Measurements from ENCODE around the gene CCDC8. TPM values are rescaled to one million over a fixed set of nuclear protein-coding genes. Genes with fewer than 3 reads are reported as not detected.
"Not testable (repeated sequence)": the region's sequence is repeated elsewhere in the genome, so short reads cannot be mapped to it uniquely, and the experiment has no call there.

Gene CCDC8
- total RNA-seq, 4 donors from 2014 or later: 2.8 to 7.3 (median 5.0) TPM

DNA sequence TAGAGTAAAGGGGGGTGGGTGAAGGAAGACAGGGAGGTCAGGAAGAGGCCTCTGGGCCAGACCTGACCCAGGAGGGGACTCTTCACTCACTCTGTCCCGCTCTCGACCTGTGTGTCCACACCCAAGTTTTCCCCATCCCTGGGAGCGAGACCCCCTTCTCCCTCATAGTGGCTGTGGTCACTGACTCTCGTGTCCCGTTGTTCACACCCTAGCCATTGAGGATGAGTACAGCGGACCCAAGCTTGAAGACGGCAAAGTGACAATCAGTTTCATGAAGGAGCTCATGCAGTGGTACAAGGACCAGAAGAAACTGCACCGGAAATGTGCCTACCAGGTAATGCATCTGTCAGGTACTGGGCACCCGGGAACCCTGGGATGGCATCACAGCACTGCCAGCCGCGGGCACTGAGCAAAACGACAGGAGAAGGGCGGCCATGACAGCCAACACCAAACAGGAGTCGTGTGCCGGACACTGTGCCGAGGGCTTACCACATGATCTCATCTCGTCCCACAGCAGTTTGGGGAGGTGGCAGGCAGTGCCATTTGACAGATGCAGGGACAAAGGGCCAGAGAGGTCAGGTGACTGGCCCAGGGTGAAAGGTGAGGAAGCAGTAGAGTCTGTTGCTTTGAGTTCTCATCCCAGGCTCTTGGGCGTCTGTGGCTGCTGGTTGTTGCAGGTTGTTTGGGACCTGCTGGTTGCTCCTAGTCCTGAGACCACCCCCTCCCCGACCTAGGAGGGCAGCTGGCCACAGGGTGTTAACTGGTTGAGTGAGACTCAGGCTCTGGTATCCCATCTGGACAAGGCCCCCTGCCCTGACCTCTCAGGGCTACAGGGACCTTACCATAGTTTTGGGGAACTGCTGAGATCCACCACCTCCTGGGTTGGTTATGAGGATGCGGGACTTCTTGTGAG, 36.9 kb downstream of the CCDC8 start:
- no peak for TF ChIP-seq POLR2A (IDR thresholded peaks at IDR 0.05)
- TF ChIP-seq, protein P1, sequence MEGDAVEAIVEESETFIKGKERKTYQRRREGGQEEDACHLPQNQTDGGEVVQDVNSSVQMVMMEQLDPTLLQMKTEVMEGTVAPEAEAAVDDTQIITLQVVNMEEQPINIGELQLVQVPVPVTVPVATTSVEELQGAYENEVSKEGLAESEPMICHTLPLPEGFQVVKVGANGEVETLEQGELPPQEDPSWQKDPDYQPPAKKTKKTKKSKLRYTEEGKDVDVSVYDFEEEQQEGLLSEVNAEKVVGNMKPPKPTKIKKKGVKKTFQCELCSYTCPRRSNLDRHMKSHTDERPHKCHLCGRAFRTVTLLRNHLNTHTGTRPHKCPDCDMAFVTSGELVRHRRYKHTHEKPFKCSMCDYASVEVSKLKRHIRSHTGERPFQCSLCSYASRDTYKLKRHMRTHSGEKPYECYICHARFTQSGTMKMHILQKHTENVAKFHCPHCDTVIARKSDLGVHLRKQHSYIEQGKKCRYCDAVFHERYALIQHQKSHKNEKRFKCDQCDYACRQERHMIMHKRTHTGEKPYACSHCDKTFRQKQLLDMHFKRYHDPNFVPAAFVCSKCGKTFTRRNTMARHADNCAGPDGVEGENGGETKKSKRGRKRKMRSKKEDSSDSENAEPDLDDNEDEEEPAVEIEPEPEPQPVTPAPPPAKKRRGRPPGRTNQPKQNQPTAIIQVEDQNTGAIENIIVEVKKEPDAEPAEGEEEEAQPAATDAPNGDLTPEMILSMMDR (IDR thresholded peaks at IDR 0.05): no peak
- TF ChIP-seq EP300 (IDR thresholded peaks at IDR 0.05): no peak
- Histone ChIP-seq H3K27ac (peak overlapping the region in 2 of 4 donors; percentile 76 to 81), H3K27me3 (no peaks in the 10 kb centered on the region), H3K4me1 (peaks cover 0 to 54% (median 25%) of the 10 kb centered on the region in 4 donors), H3K36me3 (peaks cover 0 to 54% (median 22%) of the 10 kb centered on the region in 3 donors), H3K4me3 (no peak overlapping the region), H3K9me3 (no peaks in the 10 kb centered on the region)
- no peak for DNase-seq (ENCODE audit: low spot score in 2 of 2)
- 91 to 97% methylated on average over 19 to 20 of the region's 20 CpGs for WGBS, 2 donors

DNA sequence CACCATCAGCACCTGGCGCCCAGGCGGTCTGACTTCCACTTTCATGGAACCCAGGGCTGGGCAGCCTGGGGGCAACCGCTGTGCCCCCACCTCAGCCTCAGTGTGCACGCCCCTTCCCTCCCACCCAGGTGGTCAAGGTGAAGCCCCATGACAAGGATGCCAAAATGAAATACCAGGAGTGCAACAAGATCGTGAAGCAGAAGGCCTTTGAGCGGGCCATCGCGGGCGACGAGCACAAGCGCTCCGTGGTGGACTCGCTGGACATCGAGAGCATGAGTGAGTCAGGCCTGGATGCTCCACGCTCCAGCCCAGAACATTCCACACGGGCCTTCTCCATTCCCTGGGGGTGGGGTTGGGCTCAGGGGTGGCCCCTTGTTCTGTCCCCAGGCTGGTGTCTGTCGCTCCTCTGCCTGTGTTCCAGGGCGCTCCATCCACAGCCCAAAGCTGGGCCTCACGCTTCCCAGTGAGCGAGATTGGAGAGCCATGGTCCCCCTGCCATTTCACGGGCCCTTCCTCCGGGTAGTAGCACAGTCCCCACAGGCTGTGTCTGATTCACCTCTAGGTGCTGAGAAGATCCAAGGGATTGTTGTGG, 37.8 kb downstream of the CCDC8 start:
- H3K27ac ChIP-seq: peak overlapping the region in 1 of 4 donors; percentile 70
- peaks cover 0 to 54% (median 25%) of the 10 kb centered on the region in 4 donors for H3K4me1 ChIP-seq
- 94 to 96% methylated on average over 20 to 21 of the region's 22 CpGs for WGBS, 2 donors
- H3K27me3 ChIP-seq; H3K4me3 ChIP-seq; DNase-seq (ENCODE audit: low spot score in 2 of 2); H3K9me3 ChIP-seq: not testable (repeated sequence)
- H3K36me3 ChIP-seq: peaks cover 0 to 50% (median 14%) of the 10 kb centered on the region in 3 donors

DNA sequence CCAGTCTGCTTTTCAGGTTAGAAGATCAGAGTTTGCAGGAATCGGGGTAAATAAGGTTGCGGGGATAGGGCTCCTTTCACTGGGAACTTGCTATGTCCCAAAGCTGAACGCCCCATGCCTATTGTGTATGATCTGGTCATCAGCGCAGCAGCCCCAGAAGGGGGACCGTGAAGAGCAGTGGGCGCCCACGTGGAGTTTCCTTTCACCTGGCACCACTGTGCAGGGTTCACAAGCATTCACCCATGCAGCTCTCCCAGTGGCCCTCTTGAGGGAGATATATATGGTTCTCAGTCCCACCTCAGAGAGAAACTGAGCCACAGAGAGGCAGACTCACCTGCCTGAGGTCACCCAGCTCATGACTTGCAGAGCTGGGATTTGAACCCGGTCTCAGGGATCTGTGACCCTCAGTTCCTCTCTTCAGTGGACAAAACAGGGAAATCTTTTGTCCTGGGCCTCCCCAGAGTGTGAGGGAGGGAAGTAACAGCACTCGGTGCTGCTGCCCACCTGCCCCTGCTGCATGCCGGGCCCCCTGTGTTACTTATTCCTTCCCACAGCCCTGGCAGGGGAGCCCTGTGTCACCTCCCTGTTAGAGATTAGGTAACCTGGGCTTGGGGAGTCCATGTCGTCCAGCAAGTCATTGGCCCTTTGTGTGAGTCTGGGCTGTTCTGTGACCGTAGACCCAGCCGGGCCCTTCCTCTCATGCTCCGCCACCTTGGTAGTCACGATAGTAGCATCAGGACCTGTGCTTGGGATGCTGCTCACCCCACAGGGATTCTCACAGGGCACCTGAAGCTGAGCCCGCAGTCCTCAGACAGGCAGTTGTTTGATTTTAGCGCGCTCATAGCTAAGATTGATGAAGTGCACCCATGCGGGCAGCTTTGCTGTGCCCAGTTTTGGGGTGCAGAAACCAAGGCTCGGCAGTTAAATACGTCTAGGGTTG, 38.6 kb downstream of the CCDC8 start:
- TF ChIP-seq POLR2A (IDR thresholded peaks at IDR 0.05): no peak
- no peak for TF ChIP-seq EP300 (IDR thresholded peaks at IDR 0.05)
- TF ChIP-seq, protein P1 (IDR thresholded peaks at IDR 0.05): no peak
- no peaks in the 10 kb centered on the region for H3K9me3 ChIP-seq
- no peak overlapping the region for H3K4me3 ChIP-seq
- WGBS, 2 donors: 83 to 92% methylated on average over 14 to 21 of the region's 21 CpGs
- no peak for DNase-seq (ENCODE audit: low spot score in 2 of 2)
- H3K27ac ChIP-seq: peak overlapping the region in 2 of 4 donors; percentile 26 to 70
- peaks cover 0 to 53% (median 25%) of the 10 kb centered on the region in 4 donors for H3K4me1 ChIP-seq
- H3K27me3 ChIP-seq: no peaks in the 10 kb centered on the region
- H3K36me3 ChIP-seq: peaks cover 0 to 45% (median 6%) of the 10 kb centered on the region in 3 donors

DNA sequence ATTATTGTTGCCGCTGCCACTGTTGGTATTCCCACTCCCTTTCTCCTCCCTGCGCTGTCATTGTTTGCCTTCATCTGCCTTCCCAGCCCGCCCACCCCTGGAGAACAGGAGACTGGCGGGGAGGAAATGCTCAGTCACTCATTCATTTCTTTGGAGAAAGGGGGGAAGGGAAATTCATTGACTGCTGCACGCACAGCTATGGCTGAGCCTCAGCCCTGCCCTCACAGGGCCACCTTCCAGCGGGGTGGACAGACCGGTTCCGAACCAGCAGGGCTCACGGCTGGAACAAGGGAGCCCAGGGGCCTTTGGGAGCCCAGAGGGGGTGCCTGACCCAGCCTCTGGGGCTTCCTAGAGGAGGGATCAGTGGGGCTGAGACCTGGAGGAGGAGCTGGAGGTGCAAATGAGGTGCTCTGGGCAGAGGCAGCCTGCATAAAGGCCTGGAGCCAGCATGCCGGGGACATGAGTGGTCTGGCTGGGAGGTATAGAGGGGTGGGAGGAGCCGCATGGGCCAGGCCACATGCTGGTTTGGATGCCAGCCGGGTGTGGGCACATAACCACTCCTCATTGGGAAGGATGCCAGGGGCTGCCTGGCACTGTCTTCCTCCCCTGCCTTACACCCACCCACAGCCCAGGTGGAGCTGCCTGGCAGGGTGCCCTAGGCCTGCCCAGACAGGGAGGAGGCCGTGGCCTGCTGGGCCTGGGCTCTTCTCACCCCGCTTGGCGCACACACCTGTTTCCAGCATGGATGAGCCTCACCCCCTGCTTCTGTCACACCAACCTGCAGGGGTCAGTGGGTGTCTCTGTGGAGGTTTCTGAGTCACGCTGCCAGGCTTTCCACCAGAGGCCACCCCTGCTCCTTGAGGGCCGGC, 39.6 kb downstream of the CCDC8 start:
- TF ChIP-seq, protein P1 (IDR thresholded peaks at IDR 0.05): no peak
- TF ChIP-seq POLR2A (IDR thresholded peaks at IDR 0.05) (no peak), EP300 (IDR thresholded peaks at IDR 0.05) (no peak)
- Histone ChIP-seq H3K4me1 (peaks cover 0 to 42% (median 21%) of the 10 kb centered on the region in 4 donors), H3K36me3 (peaks cover 0 to 42% (median 0%) of the 10 kb centered on the region in 3 donors), H3K27ac (peak overlapping the region in 3 of 4 donors; percentile 26 to 70 (median 38)), H3K4me3 (no peak overlapping the region), H3K27me3 (no peaks in the 10 kb centered on the region), H3K9me3 (no peaks in the 10 kb centered on the region)
- DNase-seq (ENCODE audit: low spot score in 2 of 2): no peak
- 52% methylated on average over 12 to 15 of the region's 17 CpGs for WGBS, 2 donors

Measured in tibial nerve (tissue), 4 donors.